Amniotic epithelial cell (primary cell): ENCODE results near the gene CAMK2N2.

Experiments
- DNase-seq: peaks from one replicate; pipeline ENCODE4 v3.0.0-alpha.2; 2010; ENCODE audit warnings: low read depth

CAMK2N2 gene

GRCh38 chr3:184211718-184212117 lies 49.6 kb downstream of the CAMK2N2 start:
- no peak for DNase-seq

GRCh38 chr3:184211297-184211696 lies 50.1 kb downstream of the CAMK2N2 start:
- DNase-seq, result no peak
